Renal pelvis (tissue), 4 donors: ENCODE data around the gene CALML3. TPM values are rescaled to one million over a fixed set of nuclear protein-coding genes. Genes with fewer than 3 reads are reported as not detected.

Experiments used
- DNase-seq: peaks from one replicate; pipeline ENCODE4 v3.0.0-alpha.2; 2013
- polyA plus RNA-seq, 3 donors: library from polyadenylated mRNA; unstranded; fragments of 120-200 nt; gene quantifications; one replicate each; pipeline ENCODE4 v1.2.1, GENCODE V29; 2013; ENCODE audit not compliant: insufficient read length in 3 of 3

CALML3 gene
- polyA plus RNA-seq, 3 donors, result 0.03 TPM; not detected in 2

- no peak for DNase-seq
Observed at GRCh38 chr10:5538892-5539651, 14.3 kb downstream of the CALML3 start.

- DNase-seq, result no peak
Observed at GRCh38 chr10:5540080-5540479, 15.3 kb downstream of the CALML3 start.

DNA sequence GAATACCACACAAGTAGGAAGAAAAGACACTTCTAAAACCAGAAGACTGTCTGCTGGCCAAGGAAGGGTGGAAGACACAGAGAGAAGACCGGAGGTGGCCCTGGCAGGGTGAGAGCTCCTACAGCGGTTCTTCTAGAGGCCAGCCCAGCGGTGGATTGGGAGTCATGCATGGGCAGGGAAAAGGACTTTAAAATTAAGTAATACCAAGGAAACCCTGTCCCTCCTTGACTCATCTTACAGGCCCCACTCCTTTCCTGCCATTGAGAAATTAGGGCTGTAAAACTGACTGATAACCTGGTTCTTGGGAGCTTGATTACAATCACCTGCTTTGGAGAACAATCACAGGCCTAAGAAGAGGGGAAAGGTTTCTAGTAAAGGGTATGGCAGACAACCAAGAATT lies 16.1 kb downstream of the CALML3 start:
- no peak for DNase-seq

- DNase-seq, result no peak
Observed at GRCh38 chr10:5542100-5542499, 17.3 kb downstream of the CALML3 start.

- DNase-seq, result no peak
Observed at GRCh38 chr10:5543623-5544022, 18.9 kb downstream of the CALML3 start.

DNA sequence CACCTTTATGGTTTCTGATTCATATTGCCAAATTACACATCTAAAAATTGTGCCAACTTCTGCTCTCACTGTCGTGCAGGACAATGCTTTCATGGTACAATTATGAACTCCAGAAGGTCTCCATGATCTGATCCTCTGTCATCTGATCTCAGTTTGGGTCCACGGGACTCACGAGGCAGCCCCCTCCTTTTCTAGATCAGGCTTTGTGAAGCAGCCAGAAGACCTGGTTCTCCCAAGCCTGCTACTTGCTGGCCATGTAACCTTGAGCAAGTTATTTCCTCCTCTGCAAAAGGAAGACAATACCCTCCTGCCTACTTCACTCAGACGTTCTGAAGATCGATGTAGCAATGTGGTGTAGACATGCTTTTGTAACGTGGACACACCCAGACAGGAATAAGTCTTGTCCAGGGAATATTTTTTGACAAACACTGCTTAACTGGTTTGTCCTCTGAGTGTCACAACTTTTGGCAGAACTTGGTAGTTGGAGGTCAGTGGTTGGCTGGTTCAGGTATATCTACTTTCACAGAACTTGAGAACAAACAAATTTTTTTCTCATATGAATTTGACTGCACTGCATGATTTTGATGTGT lies 19.6 kb downstream of the CALML3 start:
- no peak for DNase-seq

- DNase-seq, result no peak
Observed at GRCh38 chr10:5545011-5545410, 20.2 kb downstream of the CALML3 start.

DNA sequence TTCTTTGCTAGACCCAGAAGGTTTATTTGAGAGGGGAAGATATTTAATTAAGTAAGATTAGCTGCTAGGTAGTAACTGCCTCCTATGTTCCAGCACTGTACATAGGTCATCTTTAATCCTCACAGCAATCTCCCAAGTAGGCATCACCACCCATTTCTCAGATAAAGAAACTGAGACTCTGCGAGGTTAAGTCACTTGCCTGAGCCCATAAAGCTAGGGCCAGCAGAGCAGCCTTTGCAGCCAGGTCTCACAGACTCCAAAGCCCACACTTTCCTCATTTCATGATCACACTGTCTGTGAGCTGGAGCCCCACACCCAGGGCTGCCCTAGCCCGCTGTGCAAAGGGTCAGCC lies 20.6 kb downstream of the CALML3 start:
- DNase-seq, result no peak

DNA sequence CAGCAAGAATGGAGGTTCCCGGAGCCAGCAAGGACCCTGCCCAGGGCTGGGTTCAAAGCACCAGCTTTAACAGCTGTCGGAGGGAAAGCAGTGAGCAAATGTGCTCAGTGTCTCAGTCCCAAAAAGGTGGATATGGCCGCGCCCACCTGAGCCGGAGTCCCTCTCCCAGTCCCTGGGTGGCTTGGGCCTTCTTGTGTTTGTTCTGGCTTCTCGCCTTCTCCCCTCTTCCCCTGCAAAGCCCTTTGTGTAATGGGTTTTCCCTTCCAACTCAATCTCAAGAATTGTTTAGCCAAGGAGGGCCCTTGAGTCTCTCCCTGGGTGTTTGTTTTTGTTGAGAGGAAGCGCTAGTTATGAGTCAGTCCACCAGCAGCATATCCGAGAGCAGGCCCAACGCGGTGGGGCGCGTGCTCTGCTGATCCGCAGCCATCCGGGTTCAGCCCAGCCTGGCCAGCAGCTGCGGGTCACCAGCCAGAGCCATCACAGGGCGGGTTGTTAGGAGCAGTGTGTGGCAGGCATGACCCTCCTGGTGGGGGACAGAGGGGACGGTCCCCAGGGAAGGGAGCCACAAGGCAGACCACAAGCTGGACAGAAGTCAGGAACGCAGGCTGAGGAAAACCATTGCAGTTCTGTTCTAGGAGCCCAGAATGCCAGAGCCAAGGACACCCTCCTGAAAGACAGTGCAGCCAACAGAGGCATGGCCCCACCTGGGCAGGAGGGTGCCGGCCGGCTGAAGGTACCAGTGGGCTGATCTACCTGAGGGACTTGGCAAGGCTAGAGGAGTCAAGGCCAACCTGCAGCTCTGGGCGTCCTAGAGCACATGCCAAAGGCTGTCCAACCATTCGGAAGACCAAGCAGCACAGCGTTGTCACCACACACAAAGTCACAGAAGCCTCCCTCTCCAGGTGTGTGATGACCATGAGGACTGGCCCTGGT lies 21.3 kb downstream of the CALML3 start:
- DNase-seq, result no peak

GRCh38 chr10:5546891-5547680 lies 22.3 kb downstream of the CALML3 start:
- DNase-seq, result no peak

- DNase-seq, result no peak
Observed at GRCh38 chr10:5547681-5547930, 22.8 kb downstream of the CALML3 start.

DNA sequence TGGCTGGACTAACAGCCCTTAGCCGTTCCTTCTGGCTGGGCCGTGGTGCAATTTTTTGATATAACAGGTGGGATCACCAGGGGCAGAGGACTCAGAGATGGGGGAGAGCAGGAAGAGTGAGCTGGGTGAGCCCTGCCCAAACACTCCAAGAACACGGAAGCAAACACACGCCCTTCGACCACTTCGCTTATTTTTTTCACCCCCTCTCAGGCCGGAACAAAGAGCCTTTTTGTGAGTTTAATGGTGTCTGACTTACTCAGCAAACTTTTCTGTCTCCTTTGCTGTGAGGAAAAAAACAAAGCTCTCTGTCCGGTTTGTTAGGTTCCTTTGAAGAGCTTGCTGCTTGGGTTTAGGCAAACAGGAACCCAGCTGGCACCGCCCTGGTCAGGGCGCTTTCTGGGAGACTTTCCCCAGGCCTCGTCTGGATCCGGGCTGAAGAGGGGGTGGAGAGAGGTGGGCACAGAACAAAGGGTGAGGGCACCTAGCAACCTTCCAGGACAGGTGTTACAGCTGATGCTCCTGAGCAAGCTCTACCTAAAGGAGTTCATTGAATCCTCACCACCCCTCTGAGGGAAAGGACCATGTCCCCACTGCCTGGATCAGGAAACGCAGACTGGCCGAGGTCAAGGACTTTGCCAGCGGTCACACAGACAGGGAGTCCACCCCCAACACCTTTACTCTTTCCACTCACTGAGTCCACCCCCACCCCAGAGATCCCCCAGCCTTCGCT lies 23.3 kb downstream of the CALML3 start:
- peak; percentile 54 for DNase-seq

GRCh38 chr10:5549462-5550249 lies 24.9 kb downstream of the CALML3 start:
- no peak for DNase-seq

DNA sequence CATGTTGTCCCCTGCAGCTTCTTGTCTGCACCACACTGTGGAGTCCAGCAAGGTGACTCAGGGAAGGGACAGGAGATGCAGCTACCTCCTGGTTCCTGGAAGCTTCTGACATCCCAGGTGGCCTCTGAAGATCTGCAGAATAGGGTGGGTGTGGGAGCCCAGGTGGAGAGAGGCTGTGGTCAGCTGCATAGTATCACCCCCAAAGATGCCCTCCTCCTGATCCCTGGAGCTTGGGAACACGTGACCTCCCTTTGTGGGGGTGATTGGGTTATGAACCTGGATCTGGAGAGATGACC lies 25.4 kb downstream of the CALML3 start:
- no peak for DNase-seq

- DNase-seq, result no peak
Observed at GRCh38 chr10:5550621-5551530, 26.1 kb downstream of the CALML3 start.

DNA sequence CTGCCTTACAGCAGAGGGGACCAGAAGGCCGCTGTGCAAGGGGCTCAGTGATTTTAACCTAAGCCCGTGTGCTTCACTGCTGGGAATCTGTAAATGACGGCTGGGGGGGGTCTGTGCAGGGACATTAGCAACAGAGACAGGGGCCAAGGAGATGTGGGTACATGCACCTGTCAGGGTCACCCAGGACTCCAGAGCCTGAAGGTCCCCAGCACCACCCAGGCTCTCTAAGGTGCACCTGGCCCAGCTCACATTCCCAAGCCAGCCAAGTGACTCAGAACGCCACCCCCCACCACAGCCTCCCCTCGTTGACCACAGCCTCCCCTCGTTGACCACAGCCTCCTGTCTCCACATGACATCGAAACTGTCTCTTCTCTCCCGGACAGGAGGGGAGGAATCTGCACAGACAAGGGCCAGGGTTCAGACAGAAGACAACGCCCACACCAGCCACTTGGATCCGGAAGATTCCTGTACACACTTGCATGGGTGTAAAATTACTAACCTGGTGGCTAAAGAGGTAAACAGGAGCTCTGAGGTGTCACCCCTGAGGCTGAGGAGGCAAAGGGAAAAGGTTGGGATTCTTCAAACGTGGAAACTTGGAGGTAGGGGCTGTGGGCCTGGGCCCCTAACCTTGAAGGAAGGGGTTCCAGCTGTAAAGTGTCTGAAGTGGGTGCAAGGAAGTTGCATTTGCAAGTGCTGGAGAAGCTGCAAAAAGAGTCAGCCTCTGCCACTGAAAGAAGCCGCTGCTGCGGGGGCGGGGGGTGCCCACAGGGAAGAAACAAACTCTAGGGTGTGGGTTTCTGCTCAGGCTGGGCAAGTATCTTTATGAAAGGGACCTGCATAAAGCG lies 27.0 kb downstream of the CALML3 start:
- DNase-seq, result no peak

GRCh38 chr10:5552376-5553321 lies 27.9 kb downstream of the CALML3 start:
- DNase-seq, result no peak
